GM23248 (cell line): ENCODE results near the gene SULT6B1. TPM values are rescaled to one million over a fixed set of nuclear protein-coding genes. Genes with fewer than 3 reads are reported as not detected.

ENCODE experiments used
- DNase-seq: peaks from one replicate; pipeline ENCODE4 v3.0.0-alpha.2; 2015
- H2AFZ ChIP-seq: fragments of 200-600 bp; sonication (generic); 2 replicates; pipeline ENCODE4 v1.6.1; 2016; ENCODE audit warnings: antibody characterized with exemption
- H3F3A ChIP-seq: fragments of 200-600 bp; sonication (generic); 2 replicates; pipeline ENCODE4 v1.6.1; 2016; ENCODE audit warnings: mild to moderate bottlenecking, antibody characterized with exemption, mixed run types; ENCODE audit not compliant: insufficient read depth
- H3K27ac ChIP-seq: fragments of 200-600 bp; sonication (generic); 2 replicates; pipeline ENCODE4 v1.5.1; 2016; ENCODE audit warnings: mild to moderate bottlenecking
- H3K27me3 ChIP-seq: fragments of 200-600 bp; sonication (generic); replicated peaks from 2 replicates; pipeline ENCODE4 v1.6.1; 2016; ENCODE audit warnings: mild to moderate bottlenecking; ENCODE audit not compliant: insufficient read depth
- H3K36me3 ChIP-seq: fragments of 200-600 bp; sonication (generic); 2 replicates; pipeline ENCODE4 v1.6.1; 2016; ENCODE audit warnings: low read depth, mild to moderate bottlenecking
- H3K4me1 ChIP-seq: fragments of 200-600 bp; sonication (generic); 2 replicates; pipeline ENCODE4 v1.6.1; 2016; ENCODE audit warnings: mild to moderate bottlenecking; ENCODE audit not compliant: insufficient read depth
- H3K4me2 ChIP-seq: fragments of 200-600 bp; sonication (generic); one replicate; pipeline ENCODE4 v1.6.1; 2016; ENCODE audit warnings: mild to moderate bottlenecking; ENCODE audit not compliant: unreplicated experiment
- H3K4me3 ChIP-seq: fragments of 200-600 bp; sonication (generic); 2 replicates; pipeline ENCODE4 v1.5.1; 2016; ENCODE audit warnings: mild to moderate bottlenecking
- H3K79me2 ChIP-seq: fragments of 200-600 bp; sonication (generic); 2 replicates; pipeline ENCODE4 v1.6.1; 2016; ENCODE audit warnings: mild to moderate bottlenecking; ENCODE audit not compliant: insufficient read depth
- H3K9ac ChIP-seq: fragments of 200-600 bp; sonication (generic); 2 replicates; pipeline ENCODE4 v1.6.1; 2016; ENCODE audit warnings: mild to moderate bottlenecking
- H3K9me2 ChIP-seq: fragments of 200-600 bp; sonication (generic); 2 replicates; pipeline ENCODE4 v1.6.1; 2016; ENCODE audit warnings: mixed run types, mild to moderate bottlenecking, moderate library complexity; ENCODE audit not compliant: insufficient read depth
- H3K9me3 ChIP-seq: fragments of 200-600 bp; sonication (generic); one replicate; pipeline ENCODE4 v1.6.1; 2017; ENCODE audit warnings: low read depth
- H4K20me1 ChIP-seq: fragments of 200-600 bp; sonication (generic); 2 replicates; pipeline ENCODE4 v1.6.0; 2016; ENCODE audit not compliant: insufficient read depth
- EZH2 ChIP-seq: fragments of 200-600 bp; sonication (generic); IDR thresholded peaks from 2 replicates; pipeline ENCODE4 v1.6.1; 2018; ENCODE audit warnings: antibody characterized with exemption, mild to moderate bottlenecking; ENCODE audit not compliant: insufficient read depth, poor library complexity, severe bottlenecking
- EZH2phosphoT487 ChIP-seq: fragments of 200-600 bp; sonication (generic); IDR thresholded peaks from 2 replicates; pipeline ENCODE4 v1.6.1; 2018; ENCODE audit warnings: antibody characterized with exemption, moderate library complexity, mild to moderate bottlenecking, low read depth; ENCODE audit not compliant: insufficient read depth
- WGBS, 2 experiments: methylation state at CpG; one replicate each; pipeline ENCODE4 v1.1.6; 2015 to 2017; ENCODE audit warnings: low lambda C conversion rate in 2 of 2, low coverage in 1 of 2; ENCODE audit errors: missing lambda C conversion rate in 2 of 2; 5-methylcytosine and 5-hydroxymethylcytosine counted together
- in situ Hi-C: fragments of 300-500 bp; cut with MboI; formaldehyde crosslinking; loops from 2 replicates; pipeline ENCODE4 v1.15.0; 2020
- polyA plus RNA-seq: library from polyadenylated mRNA; unstranded; fragments of >200 nt; fragmentation: Nextera tagmentation; extraction: Ambion mirVana; gene quantifications from 2 replicates; pipeline ENCODE4 v1.2.1, GENCODE V29; 2016
- total RNA-seq: library from RNA; depleted of rRNA; stranded (reverse); fragments of >200 nt; shearing (Covaris generic); gene quantifications from 2 replicates; pipeline ENCODE4 v1.2.3, GENCODE V29; 2014

SULT6B1 gene
- total and polyA plus RNA-seq, 2 experiments from 2014 or later: not detected

- Histone ChIP-seq H2AFZ (no peak overlapping the region), H3K4me2 (no peak overlapping the region), H3K9ac (no peak overlapping the region), H4K20me1 (no peaks in the 10 kb centered on the region), H3K27me3 (no peaks in the 10 kb centered on the region), H3K9me2 (no peaks in the 10 kb centered on the region), H3F3A (no peaks in the 10 kb centered on the region), H3K27ac (no peak overlapping the region), H3K36me3 (no peaks in the 10 kb centered on the region), H3K4me3 (no peak overlapping the region), H3K4me1 (0 out of 2 replicates have a peak, but pooled peaks cover 5% of the 10 kb centered on the region), H3K9me3 (no peaks in the 10 kb centered on the region), H3K79me2 (no peaks in the 10 kb centered on the region)
- DNase-seq: no peak
- 55 to 58% methylated on average over 1 of the region's 1 CpG for WGBS, 2 experiments
- in situ Hi-C loops: no loop called here
- no peak for TF ChIP-seq EZH2phosphoT487
- TF ChIP-seq EZH2: no peak
These were observed 23.7 kb downstream of the SULT6B1 start for GRCh38 chr2:37164757-37165156.

DNA sequence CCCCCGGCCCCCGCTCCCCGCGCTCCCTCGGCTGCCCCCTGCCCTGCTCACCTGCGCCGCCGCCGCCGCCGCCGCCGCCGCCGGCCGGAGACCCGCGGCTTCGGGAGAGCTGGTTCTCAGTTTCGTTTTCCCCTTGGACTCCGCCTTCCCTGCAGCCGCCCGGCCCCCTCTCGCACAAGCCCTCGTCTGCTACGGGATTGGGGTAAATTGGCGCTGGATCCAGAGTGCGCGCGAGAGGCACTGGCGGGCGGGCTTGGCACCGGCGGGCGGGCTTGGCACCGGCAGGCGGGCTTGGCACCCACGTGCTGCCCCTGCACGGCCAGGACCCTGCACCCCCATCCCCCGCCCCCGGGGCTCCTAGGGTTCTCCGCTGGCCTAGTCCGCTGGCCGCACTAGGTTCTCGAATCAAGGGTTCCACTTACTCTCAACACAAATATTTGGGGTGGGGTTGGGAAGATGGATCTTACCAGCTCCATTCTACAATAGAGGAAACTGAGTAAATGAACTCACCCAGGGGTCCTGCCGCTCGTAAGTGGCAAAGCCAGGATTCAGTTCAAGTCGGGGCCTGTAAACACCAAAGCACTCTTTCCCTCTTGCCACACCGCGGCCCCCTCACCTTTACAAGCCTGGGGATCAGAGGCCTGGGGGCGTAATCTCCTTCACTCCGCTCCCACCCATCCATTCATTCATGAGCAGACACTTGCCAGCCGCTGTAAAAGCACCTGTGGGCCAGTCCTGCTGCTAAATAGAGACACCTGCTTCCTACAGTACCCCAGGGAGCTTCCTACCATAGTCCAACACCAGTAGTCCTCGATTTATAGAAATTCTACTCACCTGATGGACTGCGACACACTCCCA is 31.4 kb downstream of the SULT6B1 start, which contains the start of gene EIF2AK2:
Gene EIF2AK2, minus strand, starts transcription at position 124 of the 858 bp plus-strand sequence. CDS start 9,174 bp downstream, outside the sequence.
- in situ Hi-C loops: no loop called here
- Histone ChIP-seq H4K20me1 (no peaks in the 10 kb centered on the region), H3K4me2 (peak within 1 kb of the TSS; percentile 98), H3K9ac (peak within 1 kb of the TSS; percentile 98), H3K27ac (peak within 1 kb of the TSS; percentile 86), H3K9me3 (no peaks in the 10 kb centered on the region), H3K4me1 (no peaks in the 10 kb centered on the region), H3K36me3 (peaks cover 3% of the 10 kb centered on the region; the same call in 1 of the 2 replicates), H3K27me3 (no peaks in the 10 kb centered on the region), H3K4me3 (peak within 1 kb of the TSS; percentile 95), H3F3A (no peaks in the 10 kb centered on the region), H3K79me2 (peaks cover 46% of the 10 kb centered on the region), H2AFZ (peak within 1 kb of the TSS; percentile 92), H3K9me2 (no peaks in the 10 kb centered on the region)
- TF ChIP-seq EZH2: no peak
- no peak for TF ChIP-seq EZH2phosphoT487
- peak; percentile 96 for DNase-seq
- 5 to 13% methylated on average over 28 to 54 of the region's 55 CpGs for WGBS, 2 experiments

- Histone ChIP-seq H3K36me3 (peaks cover 3% of the 10 kb centered on the region; the same call in 1 of the 2 replicates), H3K9me3 (no peaks in the 10 kb centered on the region), H3K9ac (peak overlapping the region; percentile 98), H3K27me3 (no peaks in the 10 kb centered on the region), H2AFZ (peak overlapping the region; percentile 92), H3K4me2 (peak overlapping the region; percentile 98), H3F3A (no peaks in the 10 kb centered on the region), H3K4me1 (peaks cover under 1% of the 10 kb centered on the region; the same call in 1 of the 2 replicates), H3K27ac (peak overlapping the region; percentile 86), H3K4me3 (peak overlapping the region; percentile 95), H3K79me2 (peaks cover 54% of the 10 kb centered on the region), H3K9me2 (no peaks in the 10 kb centered on the region), H4K20me1 (no peaks in the 10 kb centered on the region)
- in situ Hi-C loops: no loop called here
- peak; percentile 84 for DNase-seq
- TF ChIP-seq EZH2: no peak
- TF ChIP-seq EZH2phosphoT487: no peak
- 2 to 3% methylated on average over 18 to 26 of the region's 27 CpGs for WGBS, 2 experiments
These were observed 32.2 kb downstream of the SULT6B1 start for GRCh38 chr2:37156071-37156856.

DNA sequence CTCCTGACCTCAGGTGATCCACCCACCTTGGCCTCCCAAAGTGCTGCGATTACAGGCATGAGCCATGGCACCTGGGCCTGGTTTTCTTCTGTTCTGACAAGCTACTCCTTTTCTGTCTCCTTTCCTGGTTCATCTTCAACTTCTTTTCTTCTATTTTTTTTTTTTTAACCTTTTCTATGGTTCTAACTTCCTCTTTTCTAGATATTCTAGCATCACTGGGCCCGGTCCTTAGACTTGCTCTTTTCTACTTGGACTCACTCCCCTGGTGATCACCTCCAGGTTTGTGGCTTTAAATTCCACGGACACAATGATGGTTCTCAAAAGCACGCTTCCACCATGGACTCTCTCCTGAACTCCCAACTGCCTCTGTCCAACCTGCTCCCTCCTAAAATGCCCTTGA is 33.7 kb downstream of the SULT6B1 start:
- peaks cover 69% of the 10 kb centered on the region for H3K79me2 ChIP-seq
- H3K4me2 ChIP-seq: no peak overlapping the region
- H3K36me3 ChIP-seq: peaks cover 3% of the 10 kb centered on the region; the same call in 1 of the 2 replicates
- no peak overlapping the region for H2AFZ ChIP-seq
- no peak for DNase-seq
- WGBS, 2 experiments: 86 to 88% methylated on average over 4 of the region's 4 CpGs
- H3K27me3 ChIP-seq: no peaks in the 10 kb centered on the region
- peaks cover 4% of the 10 kb centered on the region; the same call in 1 of the 2 replicates for H3K4me1 ChIP-seq
- no peak overlapping the region for H3K4me3 ChIP-seq
- in situ Hi-C loops: no loop called here
- no peak overlapping the region for H3K9ac ChIP-seq
- H3K9me2 ChIP-seq: no peaks in the 10 kb centered on the region
- H3F3A ChIP-seq: 0 out of 2 replicates have a peak, but pooled peaks cover 6% of the 10 kb centered on the region
- H3K9me3 ChIP-seq: no peaks in the 10 kb centered on the region
- no peaks in the 10 kb centered on the region for H4K20me1 ChIP-seq
- TF ChIP-seq EZH2 (no peak), EZH2phosphoT487 (no peak)
- H3K27ac ChIP-seq: no peak overlapping the region
